GM19468 (cell line): ENCODE measurements around the gene PHF23.

Experiments used
- ATAC-seq: cut with Tn5 transposase; IDR thresholded peaks from one replicate; pipeline ENCODE4 v1.9.1; 2021; ENCODE audit warnings: mild to moderate bottlenecking, moderate library complexity, moderate number of reproducible peaks; ENCODE audit not compliant: unreplicated experiment; ENCODE audit errors: extremely low read depth

Gene PHF23

GRCh38 chr17:7208027-7208571 is 31.2 kb downstream of the PHF23 start:
- ATAC-seq, result no peak

DNA sequence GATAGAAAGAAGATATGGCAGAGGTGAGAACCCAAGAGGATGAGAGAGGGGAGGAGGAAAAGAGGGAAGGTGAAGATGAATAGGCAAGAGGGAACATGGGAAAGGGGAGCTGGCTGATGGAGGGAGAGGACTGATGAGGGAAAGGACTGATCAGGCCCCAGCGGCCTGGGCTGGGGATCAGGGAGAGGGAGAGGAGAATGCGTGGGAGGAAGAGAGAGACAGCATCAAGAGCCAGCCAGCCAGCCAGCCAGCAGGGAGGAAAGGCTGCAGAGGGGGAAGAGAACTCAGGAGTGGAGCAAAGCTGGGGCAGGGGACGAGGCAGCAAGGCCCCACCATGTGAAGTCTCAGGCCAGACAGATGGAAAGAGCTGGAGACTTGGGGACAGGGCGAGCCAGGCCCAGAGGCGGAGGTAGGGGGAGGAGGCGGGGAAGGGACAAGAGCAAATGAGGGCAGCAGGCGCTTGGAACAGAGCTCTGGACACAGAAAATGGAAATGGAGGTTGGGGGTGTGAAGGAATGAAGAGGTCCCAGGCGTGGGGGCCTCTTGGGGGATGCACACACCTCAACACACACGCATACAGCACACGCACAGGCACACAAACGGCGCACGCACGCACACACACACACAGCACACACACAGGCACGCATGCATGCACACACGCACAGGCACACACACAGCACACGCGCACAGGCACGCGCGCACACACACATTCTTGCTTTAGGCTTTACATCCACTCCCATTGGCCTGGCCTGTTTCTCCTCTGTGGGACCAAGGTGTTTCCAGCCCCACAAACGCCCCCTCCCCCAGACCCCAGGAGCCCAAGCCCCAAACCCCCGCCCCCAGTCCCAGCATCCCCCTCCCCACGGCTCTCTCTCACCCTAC is 31.9 kb downstream of the PHF23 start:
- ATAC-seq, result no peak

- no peak for ATAC-seq
Measured at GRCh38 chr17:7205561-7205960, 33.7 kb downstream of the PHF23 start.

DNA sequence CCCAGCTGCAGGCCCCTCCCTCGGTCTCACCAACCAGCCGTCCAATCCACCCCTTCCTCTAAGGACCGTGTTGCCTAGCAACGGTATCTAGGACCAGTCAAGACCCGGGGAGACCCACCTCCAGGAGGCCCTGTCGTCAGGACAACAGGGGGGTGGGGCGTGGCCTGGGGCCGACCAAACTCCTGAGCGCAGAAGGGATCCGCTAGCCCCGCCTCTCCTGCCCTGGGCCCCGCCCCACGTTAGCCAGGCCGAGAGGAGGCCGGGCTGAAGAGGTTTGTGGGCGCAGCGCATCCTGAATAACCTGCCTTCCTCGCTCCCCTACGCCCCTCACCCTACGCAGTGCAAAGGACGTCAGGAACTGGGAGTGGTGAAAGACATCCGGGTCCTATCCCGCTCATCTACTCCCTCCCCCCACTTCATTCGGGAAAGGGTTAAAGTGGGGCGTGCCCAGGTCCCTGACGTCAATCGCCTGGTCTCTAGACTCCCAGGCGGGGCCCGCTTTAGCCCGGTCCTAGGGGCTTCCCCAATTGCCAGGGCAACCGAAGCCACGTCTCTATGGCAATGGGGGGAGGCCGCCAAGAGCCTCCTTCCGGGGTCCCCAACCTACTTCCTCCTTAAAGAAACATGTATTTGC is 34.3 kb downstream of the PHF23 start:
- peak; percentile 45 for ATAC-seq

- no peak for ATAC-seq
Measured at GRCh38 chr17:7204336-7204735, 34.9 kb downstream of the PHF23 start.

GRCh38 chr17:7203391-7203790 is 35.9 kb downstream of the PHF23 start:
- no peak for ATAC-seq

GRCh38 chr17:7196651-7197401 is 42.4 kb downstream of the PHF23 start:
- ATAC-seq, result no peak

DNA sequence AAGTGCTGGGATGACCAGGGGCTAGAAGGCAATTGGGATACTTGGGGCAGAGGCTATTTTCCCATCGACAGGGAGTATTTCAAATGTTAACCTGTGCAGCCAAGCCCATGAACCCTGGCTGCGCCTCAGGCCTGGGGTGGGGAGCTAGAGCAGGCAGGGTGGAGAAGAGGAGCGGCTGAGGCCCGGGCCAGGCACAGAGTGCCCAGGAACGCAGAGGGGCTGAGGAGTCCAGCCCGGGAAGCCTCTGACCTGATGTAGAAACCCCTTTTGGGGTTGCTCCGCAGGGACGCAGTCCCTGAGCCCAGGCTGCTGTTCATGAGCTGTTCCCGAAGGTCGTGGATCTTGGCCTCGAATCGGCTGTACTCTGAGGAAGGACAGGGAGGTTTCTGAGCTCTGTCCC is 43.3 kb downstream of the PHF23 start:
- ATAC-seq, result no peak

GRCh38 chr17:7192271-7192937 is 46.9 kb downstream of the PHF23 start:
- ATAC-seq, result no peak

DNA sequence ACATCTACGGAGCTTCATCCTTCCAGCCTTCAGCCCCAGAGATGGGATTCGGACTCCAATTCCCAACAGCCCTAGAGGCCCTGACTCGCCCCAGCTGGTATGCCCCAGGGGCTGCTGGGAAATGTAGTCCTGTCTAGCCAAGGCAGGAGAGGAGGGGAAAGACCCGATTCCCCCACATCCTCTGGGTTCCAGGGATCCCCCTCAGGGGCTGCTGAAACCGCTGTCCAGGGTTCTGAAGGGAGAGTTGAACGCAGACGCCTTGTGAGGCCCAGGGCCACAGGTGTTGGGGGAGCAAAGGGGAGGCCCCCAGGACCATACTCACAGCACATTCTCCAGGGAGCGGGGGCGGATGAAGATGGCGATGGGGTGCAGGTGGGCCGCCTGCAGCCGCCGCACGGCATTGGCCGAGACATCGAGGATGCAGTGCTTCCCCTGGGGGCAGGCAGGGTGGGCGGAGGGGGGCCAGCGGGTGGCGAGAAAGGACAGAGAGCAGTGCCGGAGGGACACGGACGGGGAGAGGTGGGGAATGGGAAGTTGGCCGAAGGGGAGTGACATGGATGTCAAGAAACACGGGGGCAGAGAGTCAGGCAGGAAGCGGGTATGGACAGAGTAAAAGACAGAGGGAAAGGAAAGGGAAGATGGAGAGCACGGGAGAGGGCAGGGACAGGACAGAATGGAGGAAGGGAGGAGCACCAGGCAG is 47.5 kb downstream of the PHF23 start:
- ATAC-seq, result no peak

DNA sequence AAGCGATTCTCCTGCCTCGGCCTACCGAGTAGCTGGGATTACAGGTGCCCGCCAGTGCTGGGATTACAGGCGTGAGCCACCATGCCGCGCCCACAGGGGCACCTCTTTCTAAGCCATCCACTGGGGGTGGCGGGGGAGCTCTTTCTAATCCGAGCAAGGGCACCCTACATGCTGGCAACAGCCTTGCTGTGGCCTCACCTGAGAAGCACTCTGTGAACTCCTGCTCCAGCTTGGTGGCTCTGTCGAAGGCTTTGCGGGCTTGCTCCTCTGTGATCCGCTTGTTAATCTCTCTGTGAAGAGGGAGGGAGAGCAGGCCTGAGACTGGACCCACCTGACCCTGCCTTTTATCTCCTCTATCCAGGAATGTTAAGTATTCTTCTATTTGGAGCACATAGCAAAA is 48.2 kb downstream of the PHF23 start:
- ATAC-seq, result no peak

- ATAC-seq, result no peak
Measured at GRCh38 chr17:7190276-7190917, 48.9 kb downstream of the PHF23 start.

GRCh38 chr17:7186241-7186640 is 53.0 kb downstream of the PHF23 start:
- no peak for ATAC-seq
